ENCODE results near the gene PNMT.

PNMT gene

GRCh38 chr17:39711851-39712250, 43.6 kb downstream of the PNMT start:
- DNase-seq, result no peak

GRCh38 chr17:39714234-39714633, 46.0 kb downstream of the PNMT start:
- no peak for DNase-seq

DNA sequence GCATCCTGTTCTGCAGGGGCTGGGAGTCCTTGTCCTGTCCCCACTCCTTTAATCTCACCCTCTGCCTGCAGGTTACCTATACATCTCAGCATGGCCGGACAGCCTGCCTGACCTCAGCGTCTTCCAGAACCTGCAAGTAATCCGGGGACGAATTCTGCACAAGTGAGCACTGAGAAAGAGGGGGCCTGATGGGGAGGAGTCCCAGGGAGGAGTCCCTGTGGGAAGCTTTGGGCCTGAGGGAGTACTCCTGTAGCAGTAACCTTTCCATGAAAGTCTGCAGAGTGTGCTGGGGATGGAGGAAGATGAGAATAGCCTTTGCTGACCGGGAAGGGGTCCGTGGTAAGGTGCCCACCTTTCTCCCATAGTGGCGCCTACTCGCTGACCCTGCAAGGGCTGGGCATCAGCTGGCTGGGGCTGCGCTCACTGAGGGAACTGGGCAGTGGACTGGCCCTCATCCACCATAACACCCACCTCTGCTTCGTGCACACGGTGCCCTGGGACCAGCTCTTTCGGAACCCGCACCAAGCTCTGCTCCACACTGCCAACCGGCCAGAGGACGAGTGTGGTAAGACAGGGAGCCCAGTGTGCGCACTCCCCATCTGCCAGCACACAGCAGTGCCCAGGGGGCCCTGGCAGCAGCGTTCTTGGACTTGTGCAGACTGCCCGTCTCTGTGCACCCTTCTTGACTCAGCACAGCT, 47.3 kb downstream of the PNMT start:
- no peak for DNase-seq

- DNase-seq, result no peak
Measured at GRCh38 chr17:39716073-39716818, 48.0 kb downstream of the PNMT start.

GRCh38 chr17:39716879-39717536, 48.8 kb downstream of the PNMT start:
- DNase-seq, result no peak

GRCh38 chr17:39717660-39718059, 49.4 kb downstream of the PNMT start:
- DNase-seq, result no peak

DNA sequence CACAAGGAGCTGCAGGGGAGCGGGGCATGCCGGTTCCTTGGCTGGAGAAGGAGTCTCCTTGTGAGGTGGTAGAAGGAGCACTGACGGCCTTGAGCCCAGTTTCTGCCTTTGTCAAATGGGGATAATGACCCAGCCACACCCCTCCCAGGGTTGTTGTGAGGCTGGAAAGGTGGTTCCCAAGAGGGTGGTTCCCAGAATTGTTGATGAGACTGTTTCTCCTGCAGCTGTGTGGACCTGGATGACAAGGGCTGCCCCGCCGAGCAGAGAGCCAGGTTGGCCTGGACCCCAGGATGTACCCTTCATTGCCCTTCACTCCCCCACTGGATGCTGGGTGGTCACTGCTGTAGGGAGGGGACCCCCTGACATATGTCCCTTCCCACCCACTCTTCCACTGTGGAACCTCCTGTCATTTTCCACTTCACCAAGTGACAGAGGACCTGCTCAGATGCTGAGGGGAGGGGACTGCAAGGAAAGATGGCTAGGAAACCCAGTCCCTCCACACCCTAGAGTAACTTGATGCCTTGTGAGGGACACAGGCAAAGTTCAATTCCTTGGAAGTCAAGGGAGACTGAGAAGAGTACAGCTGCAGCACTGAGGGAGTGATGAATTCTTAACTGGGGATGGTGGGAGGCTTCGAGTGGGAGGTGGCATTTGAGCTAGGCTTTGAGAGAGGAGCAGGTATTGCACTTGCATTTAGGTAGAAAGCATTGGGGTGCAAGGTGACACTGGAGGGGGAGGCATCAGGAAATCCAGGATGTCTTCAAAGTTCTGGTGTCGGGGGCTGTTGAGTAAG, 51.5 kb downstream of the PNMT start:
- no peak for DNase-seq

All from midbrain (tissue), 1 donor.